Measurements from ENCODE around the gene NKRF.

The NKRF gene

GRCh38 chrX:119570351-119570835 is 35.8 kb downstream of the NKRF start:
- no peak for TF ChIP-seq CTCF (IDR thresholded peaks at IDR 0.05)
- no peak for DNase-seq (ENCODE audit: low spot score)
- H3K27ac ChIP-seq = no peak overlapping the region
- no peak overlapping the region for H3K4me3 ChIP-seq

GRCh38 chrX:119565107-119565663 is 41.0 kb downstream of the NKRF start, which contains the start of gene STEEP1:
Gene STEEP1, minus strand, starts transcription at chrX:119565409. Its CDS starts 54 bp downstream, at chrX:119565355.
- Histone ChIP-seq H3K27ac (peak within 1 kb of the TSS; percentile 62 to 70), H3K4me3 (peak within 1 kb of the TSS; percentile 66)
- peak; percentile 90 for DNase-seq (ENCODE audit: low spot score)
- TF ChIP-seq CTCF (IDR thresholded peaks at IDR 0.05) = no peak

- Histone ChIP-seq H3K4me3 (no peak overlapping the region), H3K27ac (no peak overlapping the region)
- DNase-seq (ENCODE audit: low spot score) = no peak
- no peak for TF ChIP-seq CTCF (IDR thresholded peaks at IDR 0.05)
Measured at GRCh38 chrX:119552508-119552907, 53.7 kb downstream of the NKRF start.

- Histone ChIP-seq H3K4me3 (no peak overlapping the region), H3K27ac (no peak overlapping the region)
- TF ChIP-seq CTCF (IDR thresholded peaks at IDR 0.05) = no peak
- DNase-seq (ENCODE audit: low spot score) = no peak
Measured at GRCh38 chrX:119549327-119550016, 56.8 kb downstream of the NKRF start.

GRCh38 chrX:119541188-119541587 is 65.0 kb downstream of the NKRF start:
- Histone ChIP-seq H3K27ac (no peak overlapping the region), H3K4me3 (no peak overlapping the region)
- no peak for TF ChIP-seq CTCF (IDR thresholded peaks at IDR 0.05)
- DNase-seq (ENCODE audit: low spot score) = no peak

GRCh38 chrX:119539872-119540271 is 66.4 kb downstream of the NKRF start:
- no peak for TF ChIP-seq CTCF (IDR thresholded peaks at IDR 0.05)
- H3K4me3 ChIP-seq = no peak overlapping the region

More at GRCh38 chrX:119539872-119540271, 66.4 kb downstream of the NKRF start:
- no peak for DNase-seq (ENCODE audit: low spot score)
- H3K27ac ChIP-seq = no peak overlapping the region

Measured in coronary artery (tissue), 2 donors.